Activated naive CD4-positive, alpha-beta T cell treated with anti-CD3 and anti-CD28 coated beads, Interleukin-2, amount 10 ng/mL, durations not matched to agents 7 days and 5 days (primary cell): ENCODE results near the gene TEAD1.

Source experiments
- CTCF ChIA-PET: fragments of 350-600 bp; sonication (Branson Sonifier 250); formaldehyde crosslinking; loops from one replicate; lab custom pipeline; 2021; ENCODE audit warnings: antibody characterized with exemption; lab: Charles Lee
- DNase-seq: peaks from one replicate; pipeline ENCODE4 v3.0.0-alpha.2; 2020
- H3K27ac Mint-ChIP-seq: one replicate; pipeline ENCODE4 v1.8.0; 2021; ENCODE audit warnings: mild to moderate bottlenecking, moderate library complexity, mixed read lengths
- H3K27me3 Mint-ChIP-seq: one replicate; pipeline ENCODE4 v1.8.0; 2021; ENCODE audit warnings: mild to moderate bottlenecking, mixed read lengths
- H3K36me3 Mint-ChIP-seq: one replicate; pipeline ENCODE4 v1.8.0; 2021; ENCODE audit warnings: mixed read lengths
- H3K4me1 Mint-ChIP-seq: one replicate; pipeline ENCODE4 v1.8.0; 2021; ENCODE audit warnings: mixed read lengths
- H3K4me3 Mint-ChIP-seq: one replicate; pipeline ENCODE4 v1.8.0; 2021; ENCODE audit warnings: mild to moderate bottlenecking, moderate library complexity, mixed read lengths
- H3K9me3 Mint-ChIP-seq: one replicate; pipeline ENCODE4 v1.8.0; 2021; ENCODE audit warnings: mixed read lengths

TEAD1 gene

DNA sequence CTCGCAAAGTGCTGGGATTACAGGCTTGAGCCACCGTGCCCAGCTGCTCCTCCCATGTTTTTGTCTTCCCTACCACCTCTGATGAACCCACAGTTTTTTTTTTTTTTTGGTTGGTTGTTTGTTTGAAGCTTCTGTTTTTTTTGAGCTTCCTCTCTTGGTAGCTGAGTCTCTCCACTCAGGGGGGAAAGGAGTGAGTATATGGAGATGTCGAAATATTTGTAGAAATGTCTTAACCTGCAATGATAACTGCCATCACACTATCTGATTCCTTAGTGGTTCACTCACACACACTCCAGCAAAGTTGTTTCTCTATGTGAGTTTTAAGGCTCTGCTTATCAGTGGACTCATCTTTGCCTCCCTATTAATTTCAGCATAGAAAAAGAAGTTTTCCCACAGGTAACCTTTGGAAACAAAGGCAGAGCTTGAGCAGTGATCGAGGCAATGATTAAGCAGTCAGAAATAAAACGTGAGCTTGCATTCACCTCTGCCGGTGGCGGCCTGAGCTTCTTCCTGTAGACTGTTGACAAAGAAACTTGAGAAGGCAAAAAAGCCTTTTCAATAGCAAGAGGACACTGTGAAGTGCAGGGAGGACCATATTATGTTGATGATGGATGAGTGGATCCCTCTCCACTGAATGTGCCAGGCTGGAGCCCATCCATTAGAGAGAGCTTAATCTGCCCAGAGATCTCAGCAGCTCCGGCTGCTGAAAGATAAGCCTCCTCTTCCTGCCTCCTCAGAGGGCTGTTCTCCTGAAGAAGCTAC, 305.9 kb downstream of the TEAD1 start:
- H3K36me3 Mint-ChIP-seq: no peaks in the 10 kb centered on the region
- H3K27ac Mint-ChIP-seq: no peak overlapping the region
- no peak for DNase-seq
- CTCF ChIA-PET: no interaction called here
- H3K4me1 Mint-ChIP-seq: no peaks in the 10 kb centered on the region
- H3K27me3 Mint-ChIP-seq: peaks cover 7% of the 10 kb centered on the region
- H3K9me3 Mint-ChIP-seq: no peaks in the 10 kb centered on the region
- H3K4me3 Mint-ChIP-seq: no peak overlapping the region

GRCh38 chr11:12981676-12982522, 307.7 kb downstream of the TEAD1 start:
- no peak for DNase-seq
- H3K27me3 Mint-ChIP-seq: peaks cover 7% of the 10 kb centered on the region
- no peak overlapping the region for H3K27ac Mint-ChIP-seq
- no peaks in the 10 kb centered on the region for H3K4me1 Mint-ChIP-seq
- H3K4me3 Mint-ChIP-seq: no peak overlapping the region
- no peaks in the 10 kb centered on the region for H3K9me3 Mint-ChIP-seq
- CTCF ChIA-PET: no interaction called here
- no peaks in the 10 kb centered on the region for H3K36me3 Mint-ChIP-seq

DNA sequence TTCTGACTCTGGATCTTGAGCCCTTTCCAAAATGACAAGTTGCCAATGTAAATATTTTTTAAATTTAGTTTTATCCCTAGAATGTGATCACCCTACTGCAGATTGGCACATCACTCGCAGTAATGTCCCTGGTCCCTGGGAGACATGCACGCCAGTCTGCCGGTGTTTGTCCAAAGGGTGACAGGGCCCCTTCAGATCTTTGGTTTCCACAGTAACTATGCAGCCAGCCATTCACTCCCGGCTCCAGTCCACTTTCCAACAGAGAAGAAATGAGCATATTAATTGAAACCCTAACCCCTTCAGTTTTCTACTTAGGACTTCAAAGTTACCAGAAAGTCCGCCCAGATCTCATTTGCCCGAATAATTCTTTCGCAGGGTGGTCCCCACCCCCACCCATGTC, 309.1 kb downstream of the TEAD1 start:
- H3K36me3 Mint-ChIP-seq: no peaks in the 10 kb centered on the region
- H3K27ac Mint-ChIP-seq: no peak overlapping the region
- CTCF ChIA-PET: no interaction called here
- DNase-seq: no peak
- peaks cover 7% of the 10 kb centered on the region for H3K27me3 Mint-ChIP-seq
- no peak overlapping the region for H3K4me3 Mint-ChIP-seq
- no peaks in the 10 kb centered on the region for H3K9me3 Mint-ChIP-seq
- no peaks in the 10 kb centered on the region for H3K4me1 Mint-ChIP-seq

DNA sequence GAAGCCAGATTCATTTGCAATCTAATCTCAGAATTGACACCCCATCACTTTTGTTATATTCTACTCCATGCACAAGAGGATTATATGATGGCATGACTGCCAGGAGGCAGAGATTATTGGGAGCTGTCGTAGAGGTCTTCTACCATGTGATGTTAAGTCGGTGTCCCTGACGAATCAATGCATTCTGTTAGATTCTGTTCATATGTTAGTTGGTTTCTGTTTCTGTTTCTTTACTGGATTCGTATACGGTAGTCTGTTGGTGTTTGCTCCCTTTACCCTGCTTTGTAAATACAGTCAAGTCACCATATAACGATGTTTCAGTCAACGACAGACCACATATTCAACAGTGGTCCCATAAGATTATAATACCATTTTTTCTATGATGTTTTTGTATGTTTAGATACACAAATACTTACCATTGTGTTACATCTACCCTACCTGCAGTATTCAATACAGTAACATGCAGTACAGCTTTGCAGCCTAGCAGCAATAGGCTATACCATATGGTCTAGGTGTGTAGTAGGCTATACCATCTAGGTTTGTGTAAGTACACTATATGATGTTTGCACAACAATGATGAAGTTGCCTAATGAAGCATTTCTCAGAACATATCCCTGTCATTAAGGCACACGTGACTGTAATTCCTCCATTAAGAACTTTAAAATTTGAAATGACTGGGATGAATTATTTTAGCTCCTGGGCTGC, 312.1 kb downstream of the TEAD1 start:
- H3K27me3 Mint-ChIP-seq: peaks cover 4% of the 10 kb centered on the region
- no peaks in the 10 kb centered on the region for H3K36me3 Mint-ChIP-seq
- H3K27ac Mint-ChIP-seq: no peak overlapping the region
- DNase-seq: no peak
- no peaks in the 10 kb centered on the region for H3K9me3 Mint-ChIP-seq
- H3K4me3 Mint-ChIP-seq: no peak overlapping the region
- no peaks in the 10 kb centered on the region for H3K4me1 Mint-ChIP-seq
- CTCF ChIA-PET: no interaction called here

- H3K27me3 Mint-ChIP-seq: peaks cover 6% of the 10 kb centered on the region
- no peak for DNase-seq
- H3K27ac Mint-ChIP-seq: no peak overlapping the region
- no peak overlapping the region for H3K4me3 Mint-ChIP-seq
- no peaks in the 10 kb centered on the region for H3K9me3 Mint-ChIP-seq
- H3K36me3 Mint-ChIP-seq: no peaks in the 10 kb centered on the region
- CTCF ChIA-PET: no interaction called here
- no peaks in the 10 kb centered on the region for H3K4me1 Mint-ChIP-seq
Observed at GRCh38 chr11:12989428-12990161, 315.4 kb downstream of the TEAD1 start.

DNA sequence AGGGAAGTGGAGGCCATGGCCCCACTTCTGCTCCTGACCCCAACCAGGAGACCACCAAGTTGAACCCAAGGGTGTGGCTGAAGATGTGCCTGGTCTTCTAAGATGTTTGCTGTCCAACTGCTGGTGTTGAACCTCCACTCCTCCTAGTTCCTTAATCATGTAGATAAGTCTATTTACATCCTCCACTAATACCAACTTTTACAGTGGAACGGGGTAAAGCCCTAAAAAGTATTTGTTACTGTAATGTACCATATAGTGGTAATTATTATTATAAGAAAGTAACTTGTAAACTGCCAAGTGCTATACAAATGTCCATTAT, 315.9 kb downstream of the TEAD1 start:
- DNase-seq: no peak
- CTCF ChIA-PET: no interaction called here
- Mint-ChIP-seq H3K4me3 (no peak overlapping the region), H3K36me3 (no peaks in the 10 kb centered on the region), H3K27ac (no peak overlapping the region), H3K4me1 (no peaks in the 10 kb centered on the region), H3K27me3 (peaks cover 6% of the 10 kb centered on the region), H3K9me3 (no peaks in the 10 kb centered on the region)

GRCh38 chr11:12991426-12991825, 317.2 kb downstream of the TEAD1 start:
- Mint-ChIP-seq H3K36me3 (no peaks in the 10 kb centered on the region), H3K27ac (no peak overlapping the region), H3K9me3 (no peaks in the 10 kb centered on the region), H3K27me3 (peaks cover 6% of the 10 kb centered on the region), H3K4me1 (no peaks in the 10 kb centered on the region), H3K4me3 (no peak overlapping the region)
- DNase-seq: no peak
- CTCF ChIA-PET: no interaction called here

DNA sequence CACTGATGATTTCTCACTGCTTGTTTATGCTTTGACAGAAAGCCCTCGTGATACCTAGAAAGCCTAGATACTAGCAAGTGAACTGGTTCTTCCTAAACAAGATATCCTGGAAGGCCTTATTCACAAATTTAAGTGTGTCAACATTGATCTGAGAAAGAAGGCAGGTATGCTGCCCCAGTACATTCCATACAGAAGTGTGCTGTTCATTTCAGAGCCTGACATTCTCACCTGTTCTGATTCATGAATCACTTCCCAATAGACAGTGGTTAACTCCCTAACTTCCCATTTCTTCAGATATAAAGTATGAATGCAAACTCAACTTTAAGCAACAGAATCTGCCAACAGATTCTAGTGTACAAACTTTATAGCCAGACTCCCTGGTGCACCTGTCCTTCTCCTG, 319.4 kb downstream of the TEAD1 start:
- H3K4me3 Mint-ChIP-seq: no peak overlapping the region
- H3K27me3 Mint-ChIP-seq: peaks cover 6% of the 10 kb centered on the region
- H3K9me3 Mint-ChIP-seq: no peaks in the 10 kb centered on the region
- no peak overlapping the region for H3K27ac Mint-ChIP-seq
- no peaks in the 10 kb centered on the region for H3K36me3 Mint-ChIP-seq
- CTCF ChIA-PET: no interaction called here
- no peak for DNase-seq
- H3K4me1 Mint-ChIP-seq: no peaks in the 10 kb centered on the region
